Measurements from ENCODE around the gene OLFML1. TPM values are rescaled to one million over a fixed set of nuclear protein-coding genes. Genes with fewer than 3 reads are reported as not detected.

OLFML1 gene
- 4.1 and 10.7 TPM in 2 replicates for total RNA-seq

GRCh38 chr11:7485186-7486097 lies at the start of gene OLFML1:
OLFML1 (plus strand) TSS chr11:7485506; CDS start chr11:7485876, 370 bp downstream.

DNA sequence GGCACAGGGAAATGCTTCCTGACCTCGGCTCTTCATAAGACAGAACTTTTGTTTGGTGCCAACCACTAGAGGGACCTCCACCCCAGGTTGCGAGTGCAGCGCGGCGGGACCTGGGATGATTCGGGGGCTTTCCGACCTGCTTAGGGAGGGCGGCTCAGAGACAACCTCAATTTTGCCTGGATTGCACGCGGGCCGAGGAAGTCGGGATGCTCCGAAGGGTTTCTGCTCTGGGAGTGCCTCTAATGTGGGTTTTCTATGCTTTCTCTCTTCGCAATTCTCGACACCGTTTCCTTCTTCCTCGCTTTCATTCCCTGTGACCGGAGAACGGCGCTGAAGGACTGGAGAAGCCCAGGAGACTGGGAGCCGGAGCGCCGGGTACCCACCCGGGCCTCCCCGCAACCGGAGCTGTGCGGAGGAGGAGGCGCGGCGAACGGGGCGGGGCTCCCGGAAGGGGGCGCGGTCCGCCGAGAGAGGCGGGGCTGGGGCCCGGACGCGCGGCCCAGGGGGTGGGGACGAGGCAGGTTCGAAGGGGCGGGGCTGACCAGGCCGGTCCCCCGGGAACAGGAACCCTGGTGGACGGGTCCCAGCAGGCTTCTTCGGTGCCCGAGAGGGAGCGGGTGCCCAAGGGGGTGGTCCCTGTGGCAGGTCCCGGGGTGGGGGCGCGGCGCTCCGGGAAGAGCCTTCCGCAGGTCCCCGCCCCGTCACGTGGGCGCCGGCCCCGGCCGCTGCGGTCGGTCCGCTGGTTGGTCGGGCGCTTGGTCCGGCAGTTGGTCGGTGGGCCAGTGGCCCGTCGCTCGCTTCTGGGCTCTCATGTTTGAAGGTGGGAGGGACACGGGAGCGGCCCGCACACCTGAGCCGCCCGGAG lies 28.2 kb downstream of the OLFML1 start, which contains the start of gene PPFIBP2:
TSS of gene PPFIBP2 (plus strand) at position 766 of the 865 bp plus-strand sequence. CDS start 35,477 bp downstream, outside the sequence.

Other genes with a start within 250 kb of the OLFML1 start
- gene SYT9, start 233.6 kb upstream of the OLFML1 start, total RNA-seq = under 0.01 TPM in 1 of 2 replicates, not detected in the other
- 11.9 and 17.6 TPM in 2 replicates for gene PPFIBP2, start 28.5 kb downstream of the OLFML1 start, total RNA-seq
- 17.6 and 23.5 TPM in 2 replicates for gene CYB5R2, start 188.0 kb downstream of the OLFML1 start, total RNA-seq
- gene OVCH2, start 221.0 kb downstream of the OLFML1 start, total RNA-seq = not detected in 2 replicates